Myometrial cell (primary cell): Measurements from ENCODE around the gene ITGB1BP2. TPM values are rescaled to one million over a fixed set of nuclear protein-coding genes. Genes with fewer than 3 reads are reported as not detected.

Source experiments
- total RNA-seq: library from RNA; depleted of rRNA; stranded (reverse); fragments of >200 nt; gene quantifications from 2 replicates; pipeline ENCODE4 v1.2.3, GENCODE V29; 2015

The ITGB1BP2 gene
- total RNA-seq = 0.71 and 1.2 TPM in 2 replicates

DNA sequence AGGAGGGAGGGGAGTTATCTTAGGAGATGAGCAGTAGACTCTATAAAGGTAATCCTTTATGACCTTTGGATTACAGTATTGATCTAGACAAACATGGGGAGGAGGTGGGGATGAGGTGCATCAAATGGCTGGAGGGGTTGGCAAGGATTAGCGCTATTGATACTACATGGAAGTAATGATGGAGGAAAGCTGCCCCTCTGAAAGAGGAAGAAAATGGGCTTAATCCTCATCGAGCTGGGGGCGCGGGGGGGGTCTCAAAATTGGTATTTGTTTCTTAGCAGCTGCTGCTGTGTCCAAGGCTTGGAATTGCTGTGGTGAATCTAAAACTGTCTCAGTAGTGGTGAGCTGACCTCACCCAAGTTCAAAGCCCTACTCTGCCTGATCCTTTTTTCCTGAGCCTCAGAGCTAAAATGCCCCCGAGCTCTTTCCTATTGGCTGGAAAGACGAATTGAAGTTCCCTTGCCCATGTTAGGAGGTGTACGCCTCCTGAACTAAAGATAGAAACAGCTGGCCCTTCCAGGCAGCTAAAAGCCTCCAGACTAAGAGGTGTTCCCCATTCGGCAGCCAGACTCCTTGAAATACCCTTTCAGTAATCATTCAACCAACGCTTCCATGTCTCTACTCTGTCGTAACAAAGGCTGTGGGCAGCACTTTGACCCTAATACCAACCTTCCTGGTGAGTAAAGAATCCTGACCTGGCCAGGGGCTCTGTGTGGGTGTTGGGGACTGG, at the start of gene ITGB1BP2:
TSS of gene ITGB1BP2 (plus strand) at position 556 of the 730 bp plus-strand sequence. CDS start at position 613, 57 bp downstream.

DNA sequence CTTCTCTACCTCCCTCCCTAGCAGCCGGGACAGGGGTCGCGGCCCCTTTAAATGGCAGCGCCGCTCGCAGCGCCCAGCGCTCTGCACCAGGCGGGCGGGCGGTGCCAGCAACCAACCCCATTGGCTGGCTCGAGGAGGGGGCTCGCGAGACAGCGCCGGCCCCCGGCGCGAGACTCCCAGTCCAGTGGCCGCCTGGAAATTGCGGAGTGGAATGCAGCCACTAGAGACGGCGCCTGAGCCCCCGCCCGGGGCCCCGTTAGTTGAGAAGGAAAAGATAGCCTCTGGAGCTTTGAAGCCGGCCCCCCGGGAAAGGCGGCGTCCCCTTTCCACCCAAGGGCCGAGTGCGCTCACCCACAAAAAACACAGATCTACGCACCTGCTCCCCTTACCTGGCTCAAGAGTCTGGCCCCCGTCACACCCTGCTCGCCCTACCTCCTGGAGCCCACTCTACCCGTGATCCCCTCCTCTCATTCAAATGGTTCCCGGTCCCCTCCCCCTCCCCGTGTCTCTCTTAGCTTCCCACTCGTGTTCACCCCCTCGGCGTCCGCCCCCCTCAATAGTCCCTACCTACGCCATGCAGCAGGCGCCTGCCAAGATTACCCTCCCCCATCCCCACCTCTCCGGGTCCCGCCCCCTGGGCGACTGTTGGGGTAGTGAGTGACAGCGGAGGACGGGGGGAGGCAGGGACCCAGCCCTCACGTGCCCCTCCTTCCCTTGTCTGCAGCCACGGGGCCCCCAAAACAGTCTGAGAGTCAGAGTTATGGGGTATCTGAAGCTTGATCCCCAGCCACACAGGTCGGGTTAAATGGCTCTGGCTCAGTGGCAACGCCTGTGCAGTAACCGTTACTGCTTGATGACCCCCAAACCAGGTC, 47.2 kb upstream of the ITGB1BP2 start, which contains the start of gene ZMYM3:
TSS of gene ZMYM3 (minus strand) at position 49 of the 872 bp plus-strand sequence. CDS start 885 bp downstream, outside the sequence.

DNA sequence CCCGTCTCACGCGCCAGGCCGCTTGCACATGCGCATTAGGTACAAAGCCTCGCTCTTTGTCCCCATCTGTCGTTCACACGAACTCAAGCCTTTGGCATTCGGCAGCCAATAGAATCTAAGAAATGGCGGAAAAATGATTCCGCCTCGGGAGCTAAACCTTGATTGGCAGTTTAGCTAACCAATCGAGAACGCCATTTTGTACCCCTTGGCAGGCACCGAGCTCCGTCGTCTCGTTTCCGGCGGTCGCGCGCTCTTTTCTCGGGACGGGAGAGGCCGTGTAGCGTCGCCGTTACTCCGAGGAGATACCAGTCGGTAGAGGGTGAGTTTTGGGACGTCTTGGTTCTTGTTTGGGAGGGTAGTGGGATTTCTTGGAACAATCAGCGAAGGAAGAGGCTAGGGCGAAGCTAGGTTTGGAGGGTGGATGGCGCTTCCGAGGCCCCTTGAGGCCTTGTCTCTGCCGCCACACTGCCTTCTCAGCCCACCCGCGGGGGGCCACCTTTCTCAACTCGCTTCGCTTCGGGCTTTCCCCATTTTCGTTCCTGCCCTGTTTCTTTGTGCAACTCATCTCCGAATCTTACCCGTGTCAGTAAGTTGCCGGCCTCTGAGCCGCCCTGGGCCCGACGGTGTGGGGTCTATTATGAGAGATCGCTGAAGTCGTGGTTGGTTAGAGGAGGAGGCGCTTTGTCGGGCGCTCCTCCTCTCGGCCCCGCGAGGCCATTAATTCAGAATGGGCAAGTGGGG, 18.0 kb upstream of the ITGB1BP2 start, which contains the start of gene NONO:
TSS of gene NONO (plus strand) at position 233 of the 741 bp plus-strand sequence. CDS start 7,003 bp downstream, outside the sequence.

Other genes with a start within 250 kb of the ITGB1BP2 start
- gene SNX12, start 233.4 kb upstream of the ITGB1BP2 start, total RNA-seq = 55.8 and 69.5 TPM in 2 replicates
- gene FOXO4, start 205.9 kb upstream of the ITGB1BP2 start, total RNA-seq = 2.6 and 3.5 TPM in 2 replicates
- gene CXorf65, start 195.0 kb upstream of the ITGB1BP2 start, total RNA-seq = not detected in 2 replicates
- gene IL2RG, start 190.2 kb upstream of the ITGB1BP2 start, total RNA-seq = not detected in 2 replicates
- gene MED12, start 183.2 kb upstream of the ITGB1BP2 start, total RNA-seq = 15.9 and 21.1 TPM in 2 replicates
- not detected in 2 replicates for gene NLGN3, start 156.9 kb upstream of the ITGB1BP2 start, total RNA-seq
- not detected in 2 replicates for gene GJB1, start 78.5 kb upstream of the ITGB1BP2 start, total RNA-seq
- 14.1 and 16.7 TPM in 2 replicates for gene ZMYM3, start 47.6 kb upstream of the ITGB1BP2 start, total RNA-seq
- 307 and 375 TPM in 2 replicates for gene NONO, start 18.1 kb upstream of the ITGB1BP2 start, total RNA-seq
- 10.8 and 13.3 TPM in 2 replicates for gene TAF1, start 64.6 kb downstream of the ITGB1BP2 start, total RNA-seq
- 24.8 and 32.1 TPM in 2 replicates for gene OGT, start 231.4 kb downstream of the ITGB1BP2 start, total RNA-seq